ENCODE measurements around the gene PAF1. TPM values are rescaled to one million over a fixed set of nuclear protein-coding genes. Genes with fewer than 3 reads are reported as not detected.

PAF1 gene
- total RNA-seq, 2 experiments from 2014 or later: 43.6 to 44.0 TPM

- Mint-ChIP-seq H3K4me1 (no peaks in the 10 kb centered on the region), H3K36me3 (peaks cover 5% of the 10 kb centered on the region), H3K27ac (no peak overlapping the region), H3K4me3 (no peak overlapping the region), H3K27me3 (no peaks in the 10 kb centered on the region), H3K9me3 (no peaks in the 10 kb centered on the region)
- DNase-seq: no peak
These were observed 26.9 kb downstream of the PAF1 start for GRCh38 chr19:39363901-39364457.

- Mint-ChIP-seq H3K4me1 (no peaks in the 10 kb centered on the region), H3K36me3 (peaks cover 5% of the 10 kb centered on the region)
These were observed 27.9 kb downstream of the PAF1 start for GRCh38 chr19:39362682-39363657.

GRCh38 chr19:39360599-39360998 lies 30.3 kb downstream of the PAF1 start:
- no peaks in the 10 kb centered on the region for H3K27me3 Mint-ChIP-seq
- H3K27ac Mint-ChIP-seq: no peak overlapping the region
- H3K4me3 Mint-ChIP-seq: no peak overlapping the region
- peaks cover 16% of the 10 kb centered on the region for H3K36me3 Mint-ChIP-seq
- H3K9me3 Mint-ChIP-seq: no peaks in the 10 kb centered on the region
- DNase-seq: no peak
- H3K4me1 Mint-ChIP-seq: peaks cover 2% of the 10 kb centered on the region

More at GRCh38 chr19:39362682-39363657, 27.9 kb downstream of the PAF1 start:
- H3K9me3 Mint-ChIP-seq: no peaks in the 10 kb centered on the region
- H3K4me3 Mint-ChIP-seq: no peak overlapping the region
- DNase-seq: no peak
- no peak overlapping the region for H3K27ac Mint-ChIP-seq
- H3K27me3 Mint-ChIP-seq: no peaks in the 10 kb centered on the region

GRCh38 chr19:39359026-39359425 lies 31.9 kb downstream of the PAF1 start:
- H3K36me3 Mint-ChIP-seq: peaks cover 18% of the 10 kb centered on the region
- no peaks in the 10 kb centered on the region for H3K9me3 Mint-ChIP-seq
- no peaks in the 10 kb centered on the region for H3K27me3 Mint-ChIP-seq
- H3K27ac Mint-ChIP-seq: no peak overlapping the region
- DNase-seq: no peak
- peaks cover 2% of the 10 kb centered on the region for H3K4me1 Mint-ChIP-seq
- H3K4me3 Mint-ChIP-seq: no peak overlapping the region

GRCh38 chr19:39356647-39357046 lies 34.3 kb downstream of the PAF1 start:
- no peak overlapping the region for H3K27ac Mint-ChIP-seq
- no peaks in the 10 kb centered on the region for H3K9me3 Mint-ChIP-seq
- H3K27me3 Mint-ChIP-seq: no peaks in the 10 kb centered on the region
- no peak for DNase-seq
- H3K4me1 Mint-ChIP-seq: peaks cover 10% of the 10 kb centered on the region
- H3K36me3 Mint-ChIP-seq: peaks cover 26% of the 10 kb centered on the region
- no peak overlapping the region for H3K4me3 Mint-ChIP-seq

- Mint-ChIP-seq H3K36me3 (peaks cover 26% of the 10 kb centered on the region), H3K27ac (no peak overlapping the region), H3K4me3 (no peak overlapping the region), H3K4me1 (peaks cover 15% of the 10 kb centered on the region), H3K9me3 (no peaks in the 10 kb centered on the region), H3K27me3 (no peaks in the 10 kb centered on the region)
- DNase-seq: no peak
These were observed 34.8 kb downstream of the PAF1 start for GRCh38 chr19:39356073-39356472.

GRCh38 chr19:39355253-39355652 lies 35.7 kb downstream of the PAF1 start:
- H3K4me1 Mint-ChIP-seq: peaks cover 17% of the 10 kb centered on the region
- no peak overlapping the region for H3K4me3 Mint-ChIP-seq
- H3K36me3 Mint-ChIP-seq: peaks cover 27% of the 10 kb centered on the region
- no peak overlapping the region for H3K27ac Mint-ChIP-seq
- no peaks in the 10 kb centered on the region for H3K27me3 Mint-ChIP-seq
- H3K9me3 Mint-ChIP-seq: no peaks in the 10 kb centered on the region
- DNase-seq: no peak

GRCh38 chr19:39352381-39353255 lies 38.3 kb downstream of the PAF1 start:
- peaks cover 30% of the 10 kb centered on the region for H3K36me3 Mint-ChIP-seq
- H3K9me3 Mint-ChIP-seq: no peaks in the 10 kb centered on the region
- no peak overlapping the region for H3K4me3 Mint-ChIP-seq
- H3K4me1 Mint-ChIP-seq: peaks cover 29% of the 10 kb centered on the region
- no peak for DNase-seq
- peak overlapping the region; percentile 75 for H3K27ac Mint-ChIP-seq
- H3K27me3 Mint-ChIP-seq: no peaks in the 10 kb centered on the region

- Mint-ChIP-seq H3K27ac (peak overlapping the region; percentile 75), H3K9me3 (no peaks in the 10 kb centered on the region), H3K27me3 (no peaks in the 10 kb centered on the region), H3K4me3 (no peak overlapping the region), H3K4me1 (peaks cover 34% of the 10 kb centered on the region), H3K36me3 (peaks cover 25% of the 10 kb centered on the region)
- peak; percentile 40 for DNase-seq
These were observed 39.3 kb downstream of the PAF1 start for GRCh38 chr19:39351537-39352064.

GRCh38 chr19:39350156-39350555 lies 40.8 kb downstream of the PAF1 start:
- Mint-ChIP-seq H3K9me3 (no peaks in the 10 kb centered on the region), H3K4me3 (no peak overlapping the region), H3K27ac (no peak overlapping the region)

GRCh38 chr19:39349326-39349725 lies 41.6 kb downstream of the PAF1 start:
- Mint-ChIP-seq H3K4me1 (peaks cover 52% of the 10 kb centered on the region), H3K27me3 (no peaks in the 10 kb centered on the region), H3K27ac (no peak overlapping the region), H3K9me3 (no peaks in the 10 kb centered on the region), H3K36me3 (peaks cover 21% of the 10 kb centered on the region), H3K4me3 (no peak overlapping the region)
- no peak for DNase-seq

More at GRCh38 chr19:39350156-39350555, 40.8 kb downstream of the PAF1 start:
- Mint-ChIP-seq H3K36me3 (peaks cover 21% of the 10 kb centered on the region), H3K27me3 (no peaks in the 10 kb centered on the region), H3K4me1 (peaks cover 44% of the 10 kb centered on the region)
- no peak for DNase-seq

- Mint-ChIP-seq H3K4me1 (peaks cover 64% of the 10 kb centered on the region), H3K27ac (peak overlapping the region; percentile 21), H3K36me3 (peaks cover 20% of the 10 kb centered on the region), H3K9me3 (no peaks in the 10 kb centered on the region), H3K27me3 (no peaks in the 10 kb centered on the region), H3K4me3 (no peak overlapping the region)
- no peak for DNase-seq
These were observed 43.4 kb downstream of the PAF1 start for GRCh38 chr19:39347332-39348164.

GRCh38 chr19:39345956-39346355 lies 45.0 kb downstream of the PAF1 start:
- Mint-ChIP-seq H3K27me3 (no peaks in the 10 kb centered on the region), H3K9me3 (no peaks in the 10 kb centered on the region), H3K4me1 (peaks cover 50% of the 10 kb centered on the region), H3K4me3 (no peak overlapping the region), H3K36me3 (peaks cover 14% of the 10 kb centered on the region), H3K27ac (peak overlapping the region; percentile 55)
- DNase-seq: no peak

All from activated naive CD8-positive, alpha-beta T cell treated with anti-CD3 and anti-CD28 coated beads for 36 hours (primary cell).